GM12878 (cell line): ENCODE measurements around the gene AK8.

Experiments
- CEBPB ChIP-seq, 2 experiments: fragments of 150-350 bp in 1 of 2; IDR thresholded peaks; 2 replicates each; pipeline ENCODE4 v1.6.1; 2012 to 2014; ENCODE audit warnings: low read depth in 2 of 2, low read length in 2 of 2, borderline replicate concordance in 1 of 2, inconsistent platforms in 1 of 2
- CREB1 ChIP-seq: IDR thresholded peaks from 2 replicates; pipeline ENCODE4 v1.6.1; 2012; ENCODE audit warnings: low read depth, mild to moderate bottlenecking, inconsistent platforms
- CTCF ChIP-seq, 3 experiments: IDR thresholded peaks in 2 of 3; conservative IDR thresholded peaks in 1 of 3; 2 replicates each; pipeline ENCODE4 v1.5.1; 2011; ENCODE audit warnings: low read depth in 3 of 3, low read length in 3 of 3, mild to moderate bottlenecking in 3 of 3, control low read depth in 2 of 3, moderate library complexity in 2 of 3, inconsistent platforms in 1 of 3, mixed read lengths in 1 of 3; ENCODE audit not compliant: control insufficient read depth in 2 of 3, insufficient read depth in 1 of 3; ENCODE audit errors: extremely low read depth in 1 of 3
- ELK1 ChIP-seq: IDR thresholded peaks from 2 replicates; pipeline ENCODE4 v1.6.1; 2012; ENCODE audit warnings: low read depth, low read length, improper control_type of control experiment
- EZH2 ChIP-seq: IDR thresholded peaks from 2 replicates; pipeline ENCODE4 v1.6.1; 2012; ENCODE audit warnings: low read depth, mild to moderate bottlenecking, control low read depth, inconsistent platforms, low read length, borderline replicate concordance; ENCODE audit not compliant: control insufficient read depth
- FOXM1 ChIP-seq: IDR thresholded peaks from 2 replicates; pipeline ENCODE4 v1.6.1; 2012; ENCODE audit warnings: low read depth, mild to moderate bottlenecking, inconsistent platforms, low read length, moderate library complexity
- IKZF1 ChIP-seq: fragments of 450-650 bp; conservative IDR thresholded peaks from 2 replicates; pipeline ENCODE4 v1.6.1; 2017; ENCODE audit warnings: antibody characterized with exemption, mild to moderate bottlenecking
- MYB ChIP-seq: fragments of 150-350 bp; IDR thresholded peaks from 2 replicates; pipeline ENCODE4 v1.6.1; 2014; ENCODE audit warnings: mild to moderate bottlenecking, low read depth, low read length, borderline replicate concordance
- NFIC ChIP-seq: IDR thresholded peaks from 2 replicates; pipeline ENCODE4 v1.6.1; 2012; ENCODE audit warnings: low read depth, mild to moderate bottlenecking, inconsistent platforms, low read length, moderate library complexity
- POLR2AphosphoS5 ChIP-seq: IDR thresholded peaks from 2 replicates; pipeline ENCODE4 v1.6.1; 2011; ENCODE audit warnings: mild to moderate bottlenecking, low read length, inconsistent platforms
- REST ChIP-seq: IDR thresholded peaks from 2 replicates; pipeline ENCODE4 v1.6.1; 2012; ENCODE audit warnings: mild to moderate bottlenecking, low read depth, low read length
- SMAD1 ChIP-seq: fragments of 450-650 bp; IDR thresholded peaks from 2 replicates; pipeline ENCODE4 v1.6.1; 2018; ENCODE audit warnings: mild to moderate bottlenecking, low read depth; ENCODE audit not compliant: partially characterized antibody
- SPI1 ChIP-seq: IDR thresholded peaks from 2 replicates; pipeline ENCODE4 v1.6.1; 2011; ENCODE audit warnings: low read depth, mild to moderate bottlenecking, low read length, moderate library complexity, borderline replicate concordance; ENCODE audit not compliant: insufficient read depth
- ZNF384 ChIP-seq: IDR thresholded peaks from 2 replicates; pipeline ENCODE4 v1.6.1; 2012; ENCODE audit warnings: low read depth, mild to moderate bottlenecking, low read length, improper control_type of control experiment, borderline replicate concordance

- TF ChIP-seq SPI1 (no peak), CEBPB (IDR thresholded peaks at IDR 0.05; ENCODE audit: borderline replicate concordance in 1 of 2, low read depth in 2 of 2, low read length in 2 of 2) (no peak), REST (no peak), EZH2 (no peak), SMAD1 (no peak), NFIC (no peak), IKZF1 (no peak), CTCF (IDR thresholded peaks at IDR 0.05 in 2 of 3, conservative IDR thresholded peaks at IDR 0.05 in 1 of 3; ENCODE audit: control insufficient read depth in 2 of 3, extremely low read depth in 1 of 3, insufficient read depth in 1 of 3, low read depth in 3 of 3, low read length in 3 of 3) (no peak), CREB1 (no peak), MYB (no peak), ZNF384 (no peak), POLR2AphosphoS5 (no peak), FOXM1 (no peak), ELK1 (no peak)
These were observed 52.7 kb downstream of the AK8 start for GRCh38 chr9:132825430-132825829.
